Left cardiac atrium (tissue), 4 donors: Measurements from ENCODE around the gene LCE3E. TPM values are rescaled to one million over a fixed set of nuclear protein-coding genes. Genes with fewer than 3 reads are reported as not detected.
"Not testable (repeated sequence)": the region's sequence is repeated elsewhere in the genome, so short reads cannot be mapped to it uniquely, and the experiment has no call there.

Experiments
- ATAC-seq, 2 donors: fragments of 200-7000 bp; cut with Tn5 transposase; one replicate each; pipeline ENCODE4 v1.9.1; 2020; ENCODE audit warnings: mild to moderate bottlenecking in 2 of 2, moderate library complexity in 2 of 2
- DNase-seq: peaks from one replicate; pipeline ENCODE4 v3.0.0-alpha.2; 2020
- intact Hi-C, 2 donors: fragments of 100-400 bp; cut with DNase I; formaldehyde crosslinking; loops; one replicate each; pipeline versions ENCODE4 v1.14.1 to v1.15.1; 2022 to 2023
- long read RNA-seq: library from polyadenylated mRNA; unstranded; transcript quantifications from one replicate; pipeline ENCODE4 v2.0.0, GENCODE V29; 2021
- total RNA-seq, 2 donors: library from RNA; stranded (reverse); fragmentation: NEBNext Ultra II Directional; extraction: Animal tissue kit (Norgen Biotek cat#: 25700); gene quantifications; one replicate each; pipeline ENCODE4 v1.2.1, GENCODE V29; 2021
- donor health status: DM: no; HTN: yes; CAD: no.
- donor health status: DM: no; HTN: yes; CAD: no; lungs with severe emphysema.
- donor health status: DM: yes; HTN: yes; CAD: no.
- donor health status: Dilated cardiomyopathy.

Gene LCE3E
- not detected for total RNA-seq
- long read RNA-seq, result 0 reads

- intact Hi-C loops, result no loop called here
- DNase-seq, result no peak
- no peak for ATAC-seq
These were observed at the start of gene LCE3E for GRCh38 chr1:152566681-152567080. Gene LCE3E (minus strand): TSS chr1:152566780. CDS start chr1:152566208, 572 bp downstream.

DNA sequence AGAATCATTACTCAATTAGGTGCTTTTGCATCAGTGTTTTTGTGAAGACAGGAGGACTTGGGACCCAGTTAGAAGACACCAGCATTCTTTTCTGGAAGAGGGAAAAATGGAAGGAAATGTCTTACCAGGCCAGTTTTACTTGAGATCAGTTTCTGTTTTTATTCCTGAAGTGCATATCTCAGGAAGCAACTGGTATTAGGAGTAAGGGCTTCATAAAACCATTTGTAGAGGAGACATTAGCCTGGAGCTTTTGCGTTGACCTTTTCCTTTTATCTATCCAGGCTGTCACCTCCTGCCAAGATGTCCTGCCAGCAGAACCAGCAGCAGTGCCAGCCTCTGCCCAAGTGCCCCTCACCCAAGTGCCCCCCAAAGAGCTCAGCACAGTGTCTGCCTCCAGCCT lies 46.9 kb upstream of the LCE3E start, which contains the start of gene LCE3B:
Gene LCE3B (plus strand): TSS at position 301 of the 400 bp plus-strand sequence. CDS start 0 bp downstream, at position 301.
- no peak for ATAC-seq
- intact Hi-C loops, result no loop called here

DNA sequence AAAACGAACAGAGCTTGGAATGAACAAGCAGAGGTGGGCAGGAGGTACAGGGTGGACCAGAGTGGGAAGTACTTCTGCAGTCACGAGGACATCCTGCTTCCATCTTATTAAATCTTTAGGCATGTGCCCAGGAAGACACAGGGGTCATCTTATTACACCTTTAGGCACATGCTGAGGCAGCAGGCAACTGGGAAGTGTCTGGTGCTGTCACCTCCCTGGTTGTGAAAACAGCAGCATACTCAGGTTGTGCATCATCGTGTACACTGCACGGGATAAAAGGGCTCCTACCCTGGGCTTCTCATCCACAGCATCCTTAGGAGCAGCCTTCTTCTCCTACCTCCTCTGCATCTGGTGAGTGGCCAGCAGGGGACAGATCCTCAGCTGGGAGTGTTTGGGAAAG lies 33.4 kb upstream of the LCE3E start, which contains the start of gene LCE3C:
Gene LCE3C (plus strand): TSS at position 301 of the 400 bp plus-strand sequence. CDS start 498 bp downstream, outside the sequence.
- intact Hi-C loops, result no loop called here
- DNase-seq (no peak), ATAC-seq (no peak)

More for the DNA sequence above, 46.9 kb upstream of the LCE3E start, which contains the start of gene LCE3B:
- DNase-seq, result no peak

- DNase-seq (no peak), ATAC-seq (no peak)
- intact Hi-C loops, result no loop called here
These were observed 30.4 kb upstream of the LCE3E start for GRCh38 chr1:152596986-152597385.

DNA sequence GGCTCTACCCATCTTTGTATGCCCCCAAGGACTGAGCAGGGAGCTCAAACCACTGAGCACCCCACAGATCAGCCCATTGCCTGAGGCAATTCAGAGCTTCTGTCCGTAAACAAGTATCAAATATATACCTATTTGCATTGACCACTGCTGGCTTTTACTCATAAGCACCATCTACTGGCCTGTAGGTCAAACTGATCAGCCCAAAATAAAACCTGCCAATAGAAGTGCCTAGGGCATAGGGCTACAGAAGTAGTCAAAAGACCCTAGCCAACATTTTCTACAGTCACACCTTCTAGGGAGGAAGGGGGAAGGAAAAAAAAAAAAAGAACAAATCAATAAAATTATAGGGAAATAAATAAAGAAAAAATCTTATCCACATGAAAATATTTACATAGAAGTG lies 19.0 kb upstream of the LCE3E start:
- intact Hi-C loops, result no loop called here
- DNase-seq (no peak), ATAC-seq (no peak)

GRCh38 chr1:152582647-152583046 lies 16.1 kb upstream of the LCE3E start:
- DNase-seq (no peak), ATAC-seq (no peak)
- intact Hi-C loops, result no loop called here

DNA sequence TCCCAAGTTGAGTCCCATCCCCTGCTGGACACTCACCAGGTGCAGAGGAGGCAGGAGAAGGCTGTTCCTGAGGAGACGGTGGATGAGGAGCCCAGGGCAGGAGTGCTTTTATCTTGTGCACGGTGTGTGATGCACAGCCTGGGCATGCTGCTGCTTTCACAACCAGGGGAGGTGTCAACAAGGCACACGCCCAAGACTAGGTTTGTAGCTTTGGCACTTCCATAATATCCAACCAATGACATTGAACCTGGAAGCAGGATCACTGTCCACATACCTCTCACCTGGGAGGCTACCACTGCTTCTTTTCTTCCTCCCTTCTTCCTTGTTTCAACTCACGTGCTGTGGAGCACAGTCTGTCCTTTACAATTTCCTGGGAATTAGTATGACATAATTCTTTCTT lies 13.9 kb upstream of the LCE3E start, which contains the start of gene LCE3D:
Gene LCE3D (minus strand): TSS at position 84 of the 400 bp plus-strand sequence. CDS start 580 bp downstream, outside the sequence.
- ATAC-seq (no peak), DNase-seq (no peak)

DNA sequence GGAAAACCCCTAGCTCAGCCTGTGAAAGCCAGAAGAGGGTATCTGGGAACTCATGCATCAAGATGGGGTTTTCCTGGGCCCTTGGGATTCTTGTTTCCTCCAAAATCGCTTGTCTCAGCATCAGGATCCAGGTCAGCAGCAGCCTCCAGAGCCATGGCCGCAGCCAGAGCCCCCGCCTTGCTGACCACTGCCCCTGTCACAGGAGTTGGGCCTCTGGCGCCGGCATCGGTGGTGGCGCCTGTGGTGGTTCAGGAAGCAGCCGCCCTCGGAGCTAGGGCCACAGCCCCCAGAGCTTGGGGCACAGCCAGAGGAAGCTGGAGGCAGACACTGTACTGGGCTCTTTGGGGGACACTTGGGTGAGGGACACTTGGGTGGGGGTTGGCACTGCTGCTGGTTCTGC lies 12.9 kb upstream of the LCE3E start:
- DNase-seq, ATAC-seq, intact Hi-C loops: not testable (repeated sequence)

More for the DNA sequence above, 13.9 kb upstream of the LCE3E start, which contains the start of gene LCE3D:
- intact Hi-C loops, result no loop called here

DNA sequence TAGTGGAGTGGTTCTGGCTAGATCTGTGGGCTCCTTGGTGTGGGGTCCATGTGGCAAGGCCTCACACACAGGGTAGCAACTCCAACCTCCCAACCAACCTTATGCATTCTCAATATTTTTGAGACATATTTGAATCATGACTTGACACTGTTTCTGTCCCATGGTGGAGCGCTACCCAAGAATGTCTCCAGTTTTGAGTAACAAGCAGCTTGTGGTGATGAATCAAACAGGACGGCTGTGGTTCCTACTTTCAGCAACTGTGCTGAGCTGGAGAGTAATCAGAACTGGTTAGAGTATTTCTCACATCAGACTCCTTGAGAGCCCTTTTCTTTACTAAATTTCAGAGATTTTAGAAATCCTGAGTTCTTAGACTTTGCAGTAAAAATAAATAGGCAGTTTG lies 10.6 kb upstream of the LCE3E start:
- DNase-seq, result no peak
- intact Hi-C loops, result no loop called here
- no peak for ATAC-seq

- ATAC-seq (no peak), DNase-seq (no peak)
These were observed 905 bp downstream of the LCE3E start for GRCh38 chr1:152565535-152566215.

DNA sequence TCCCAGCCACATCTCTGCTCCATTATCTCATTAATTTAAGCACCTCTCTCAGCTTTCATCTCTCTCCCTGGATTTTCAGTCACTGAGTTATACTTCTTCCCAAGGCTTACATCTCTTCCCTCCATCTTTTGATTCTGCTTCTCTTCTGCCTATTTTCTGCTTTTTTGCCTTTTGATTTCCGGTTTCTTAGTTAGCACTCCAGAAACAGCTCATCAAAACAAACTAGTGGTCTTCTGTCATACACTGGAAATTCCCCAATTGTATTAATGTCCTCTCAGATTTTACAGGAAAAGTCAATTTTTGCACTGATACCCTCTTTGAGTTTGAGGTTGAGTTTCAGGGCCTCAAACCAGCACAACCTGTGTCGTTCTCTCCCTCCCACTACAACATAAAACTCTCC lies 1.5 kb downstream of the LCE3E start:
- intact Hi-C loops, result no loop called here
- no peak for DNase-seq
- no peak for ATAC-seq

More at GRCh38 chr1:152565535-152566215, 905 bp downstream of the LCE3E start:
- intact Hi-C loops, result no loop called here

DNA sequence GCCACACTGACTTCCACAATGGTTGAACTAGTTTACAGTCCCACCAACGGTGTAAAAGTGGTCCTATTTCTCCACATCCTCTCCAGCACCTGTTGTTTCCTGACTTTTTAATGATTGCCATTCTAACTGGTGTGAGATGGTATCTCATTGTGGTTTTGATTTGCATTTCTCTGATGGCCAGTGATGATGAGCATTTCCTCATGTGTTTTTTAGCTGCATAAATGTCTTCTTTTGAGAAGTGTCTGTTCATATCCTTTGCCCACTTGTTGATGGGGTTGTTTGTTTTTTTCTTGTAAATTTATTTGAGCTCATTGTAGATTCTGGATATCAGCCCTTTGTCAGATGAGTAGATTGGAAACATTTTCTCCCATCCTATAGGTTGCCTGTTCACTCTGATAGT lies 18.2 kb downstream of the LCE3E start:
- DNase-seq, ATAC-seq, intact Hi-C loops: not testable (repeated sequence)

GRCh38 chr1:152546704-152547103 lies 19.9 kb downstream of the LCE3E start:
- intact Hi-C loops, result no loop called here
- no peak for ATAC-seq
- DNase-seq, result no peak

DNA sequence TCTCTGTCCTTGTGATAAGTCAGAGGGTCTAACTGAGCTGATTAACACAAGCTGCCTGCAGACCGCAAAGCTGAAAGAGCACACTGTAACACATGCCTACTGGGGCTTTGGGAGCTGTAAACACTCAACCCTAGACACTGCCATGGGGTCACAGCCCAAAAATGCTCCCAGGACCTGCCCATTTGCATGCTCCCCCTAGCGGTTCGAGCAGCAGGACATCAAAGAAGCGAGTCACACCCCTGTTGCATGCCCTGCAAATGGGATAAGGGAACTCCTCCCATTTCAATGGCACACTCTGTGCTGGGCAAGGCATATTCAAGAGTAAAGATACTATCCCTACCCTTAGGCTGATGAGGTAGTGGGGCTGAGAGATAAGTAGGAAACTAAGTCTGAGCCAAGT lies 22.8 kb downstream of the LCE3E start:
- DNase-seq (no peak), ATAC-seq (no peak)
- intact Hi-C loops, result no loop called here

DNA sequence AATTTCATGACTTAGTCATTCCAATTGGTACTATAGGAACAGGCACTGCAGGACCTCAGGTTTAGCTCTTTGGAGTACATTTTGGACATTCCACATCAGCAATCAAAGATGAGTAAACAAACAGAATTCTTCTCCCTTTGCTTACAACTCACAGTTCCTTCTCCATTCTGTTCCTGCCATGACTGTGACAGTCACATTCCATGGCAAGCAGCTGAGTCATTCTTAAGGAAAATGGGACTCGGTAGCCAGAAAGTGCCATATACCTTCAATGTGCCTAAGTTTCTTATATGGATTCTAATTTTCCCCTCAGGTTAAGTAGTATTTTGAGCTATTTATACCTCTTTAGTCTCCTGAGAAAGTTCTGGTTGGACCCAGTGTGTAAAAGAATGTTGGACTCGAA lies 26.7 kb downstream of the LCE3E start:
- no peak for ATAC-seq
- intact Hi-C loops, result no loop called here
- no peak for DNase-seq

GRCh38 chr1:152537496-152537895 lies 29.1 kb downstream of the LCE3E start:
- no peak for DNase-seq

GRCh38 chr1:152535774-152536173 lies 30.8 kb downstream of the LCE3E start:
- intact Hi-C loops, result no loop called here
- no peak for ATAC-seq
- no peak for DNase-seq

More at GRCh38 chr1:152537496-152537895, 29.1 kb downstream of the LCE3E start:
- intact Hi-C loops, result no loop called here
- ATAC-seq, result peak in 1 of 2 donors; percentile 39

DNA sequence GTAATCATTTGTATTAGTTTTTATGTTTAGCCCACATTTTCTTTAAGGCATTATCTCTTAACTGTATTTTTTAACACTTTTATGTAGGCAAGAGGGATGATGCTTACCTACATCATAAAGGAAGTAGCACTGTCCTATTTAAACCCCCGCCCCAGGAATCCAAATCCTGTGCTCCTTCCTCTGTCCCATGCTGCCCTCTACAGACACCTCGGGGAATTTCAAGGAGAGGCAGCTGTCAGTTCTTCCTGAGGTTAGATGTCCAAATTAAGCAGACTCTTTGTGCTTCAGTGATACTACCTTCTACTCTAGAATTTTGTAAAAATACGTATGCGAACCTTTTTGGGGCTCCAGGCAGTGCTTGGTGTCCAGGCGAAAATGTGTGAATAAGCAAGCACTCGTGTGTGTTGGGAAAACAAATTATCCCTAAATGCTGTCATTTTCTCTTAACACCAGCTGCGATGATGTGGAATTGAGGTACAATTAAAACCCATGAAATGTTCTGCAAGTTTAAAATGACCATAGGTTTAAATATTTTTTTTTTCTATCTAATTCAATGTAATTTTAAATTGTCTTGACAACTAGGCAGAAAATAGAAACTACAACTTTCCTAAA lies 33.1 kb downstream of the LCE3E start:
- intact Hi-C loops, result no loop called here
- DNase-seq, result no peak
- no peak for ATAC-seq

DNA sequence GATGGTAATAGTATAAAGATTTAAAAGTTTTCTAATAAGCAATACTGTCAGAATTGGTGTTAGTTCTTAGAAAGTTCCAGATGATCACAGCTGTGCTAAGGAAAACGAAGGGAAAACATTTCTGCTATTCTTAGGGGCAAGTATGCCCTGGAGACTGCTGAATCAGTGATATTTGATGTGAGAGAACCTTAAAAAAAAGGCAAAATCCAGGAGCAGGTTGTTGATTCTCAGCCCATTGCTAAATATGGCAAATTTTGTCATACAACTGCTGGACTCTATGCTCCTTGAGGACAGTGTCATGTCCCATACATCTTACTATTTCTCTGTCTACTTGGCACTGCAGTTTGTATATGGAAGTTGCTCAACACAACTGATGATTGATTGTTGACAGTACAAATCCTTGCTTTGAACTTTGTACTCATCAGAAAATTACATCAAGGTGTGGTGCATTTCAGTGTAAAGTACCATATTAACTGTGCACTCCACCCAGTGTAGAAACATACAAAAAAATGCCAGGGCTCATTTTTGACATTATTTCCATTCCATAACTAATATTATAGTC lies 41.4 kb downstream of the LCE3E start:
- intact Hi-C loops, result no loop called here
- ATAC-seq, result no peak
- no peak for DNase-seq

DNA sequence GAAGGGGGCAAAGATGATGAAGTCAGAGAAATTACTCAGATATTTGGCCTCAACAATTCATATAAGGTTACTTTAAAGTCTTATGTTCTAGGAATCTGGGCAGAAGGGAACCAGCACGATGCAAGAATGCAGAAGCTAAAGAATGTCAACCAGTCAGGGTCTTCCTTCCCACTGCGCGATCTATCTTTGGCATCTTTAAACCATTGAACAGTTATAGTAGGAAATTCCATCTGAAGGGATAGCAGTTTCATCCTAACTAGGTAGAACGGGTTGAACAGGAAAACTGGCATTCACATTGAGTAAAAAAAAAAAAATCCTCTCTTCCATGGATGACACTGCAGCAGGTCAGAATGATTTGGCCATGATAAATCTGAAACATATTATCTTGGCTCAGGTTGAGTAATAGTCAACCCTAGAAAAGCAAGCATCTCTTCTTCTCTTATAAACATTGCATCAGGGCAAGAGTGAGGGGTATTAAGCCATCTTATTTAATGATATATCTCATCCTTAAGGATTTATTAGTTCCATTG lies 46.0 kb downstream of the LCE3E start:
- no peak for ATAC-seq
- DNase-seq, result no peak
- intact Hi-C loops, result no loop called here
